Astrocyte of the spinal cord (primary cell): ENCODE results near the gene CFI.

ENCODE experiments used
- DNase-seq: peaks from one replicate; pipeline ENCODE4 v3.0.0; 2011; ENCODE audit warnings: low read depth, low spot score
- H3K4me3 ChIP-seq: 2 replicates; pipeline ENCODE4 v1.5.1; 2011; ENCODE audit warnings: low read depth, mild to moderate bottlenecking, low read length, moderate library complexity
- in situ Hi-C: cut with HindIII; loops from 2 replicates; pipeline ENCODE4 v1.10.0; 2017; ENCODE audit warnings: low sequenced_read_pairs
- TF ChIP-seq, protein P1 (sequence below): IDR thresholded peaks from 2 replicates; pipeline ENCODE4 v1.5.1; 2012; ENCODE audit warnings: low read depth, mild to moderate bottlenecking, low read length, inconsistent platforms

The CFI gene

DNA sequence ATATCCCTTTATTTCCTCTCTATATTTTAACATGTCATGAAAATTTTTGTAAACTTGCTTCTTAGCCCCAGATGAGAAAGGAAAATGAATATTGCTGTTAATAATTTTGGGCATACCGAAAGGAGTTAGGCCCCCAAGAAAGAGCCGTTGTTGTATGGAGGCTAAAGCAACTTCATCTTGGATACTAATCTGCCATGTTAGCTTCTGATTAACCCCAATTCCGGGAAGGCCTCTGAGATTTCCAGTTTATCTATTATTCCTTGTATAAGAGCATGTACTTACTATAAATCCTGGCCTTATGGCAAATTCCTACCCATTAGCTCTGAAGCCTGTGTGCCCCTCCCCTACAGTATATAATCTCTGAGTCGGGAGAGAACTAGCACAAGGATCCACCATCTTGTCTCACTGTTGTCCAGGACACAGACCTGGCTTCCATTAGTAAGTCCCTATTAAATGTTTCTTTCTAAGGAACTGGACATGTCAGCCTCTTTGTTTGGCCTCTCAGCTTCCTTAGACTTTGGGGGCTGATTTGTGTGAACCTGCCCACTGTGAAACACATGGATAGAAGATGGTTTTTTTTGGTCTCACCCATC lies 51.1 kb downstream of the CFI start:
- TF ChIP-seq, protein P1, sequence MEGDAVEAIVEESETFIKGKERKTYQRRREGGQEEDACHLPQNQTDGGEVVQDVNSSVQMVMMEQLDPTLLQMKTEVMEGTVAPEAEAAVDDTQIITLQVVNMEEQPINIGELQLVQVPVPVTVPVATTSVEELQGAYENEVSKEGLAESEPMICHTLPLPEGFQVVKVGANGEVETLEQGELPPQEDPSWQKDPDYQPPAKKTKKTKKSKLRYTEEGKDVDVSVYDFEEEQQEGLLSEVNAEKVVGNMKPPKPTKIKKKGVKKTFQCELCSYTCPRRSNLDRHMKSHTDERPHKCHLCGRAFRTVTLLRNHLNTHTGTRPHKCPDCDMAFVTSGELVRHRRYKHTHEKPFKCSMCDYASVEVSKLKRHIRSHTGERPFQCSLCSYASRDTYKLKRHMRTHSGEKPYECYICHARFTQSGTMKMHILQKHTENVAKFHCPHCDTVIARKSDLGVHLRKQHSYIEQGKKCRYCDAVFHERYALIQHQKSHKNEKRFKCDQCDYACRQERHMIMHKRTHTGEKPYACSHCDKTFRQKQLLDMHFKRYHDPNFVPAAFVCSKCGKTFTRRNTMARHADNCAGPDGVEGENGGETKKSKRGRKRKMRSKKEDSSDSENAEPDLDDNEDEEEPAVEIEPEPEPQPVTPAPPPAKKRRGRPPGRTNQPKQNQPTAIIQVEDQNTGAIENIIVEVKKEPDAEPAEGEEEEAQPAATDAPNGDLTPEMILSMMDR: no peak
- no peak overlapping the region for H3K4me3 ChIP-seq
- DNase-seq: no peak
- in situ Hi-C loops: no loop called here

DNA sequence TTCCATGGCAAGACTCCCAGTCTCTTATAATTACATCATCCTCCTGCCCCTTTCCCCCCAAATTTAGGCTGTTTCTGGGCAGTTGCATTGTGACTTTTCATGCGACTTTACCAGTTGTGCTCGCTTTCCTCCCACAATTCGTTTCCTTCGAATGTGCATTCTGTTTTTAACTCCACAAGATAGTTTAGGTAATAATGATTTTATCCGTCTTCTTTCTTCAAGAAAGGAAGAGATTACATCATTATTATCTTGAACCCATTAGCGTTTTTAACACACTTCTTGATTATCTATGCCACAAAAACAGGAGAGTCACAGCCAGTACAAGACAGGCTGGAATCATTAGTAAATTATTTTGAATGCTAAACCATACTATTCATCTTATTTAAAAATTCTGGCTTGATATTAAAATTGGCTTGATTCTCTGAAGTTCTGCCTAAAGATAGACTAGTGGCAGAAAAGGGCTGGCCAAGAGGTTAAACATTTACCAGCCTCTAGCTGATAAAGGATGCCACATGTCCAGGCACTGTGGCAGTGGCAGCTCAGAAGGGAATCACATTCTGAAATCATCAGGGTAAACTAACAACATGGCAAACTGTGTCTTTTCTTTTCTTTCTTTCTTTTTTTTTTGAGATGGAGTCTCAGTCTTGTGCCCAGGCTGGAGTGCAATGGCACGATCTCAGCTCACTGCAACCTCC lies 52.3 kb downstream of the CFI start:
- DNase-seq: no peak
- in situ Hi-C loops: no loop called here
- H3K4me3 ChIP-seq: no peak overlapping the region
- TF ChIP-seq, protein P1: no peak

DNA sequence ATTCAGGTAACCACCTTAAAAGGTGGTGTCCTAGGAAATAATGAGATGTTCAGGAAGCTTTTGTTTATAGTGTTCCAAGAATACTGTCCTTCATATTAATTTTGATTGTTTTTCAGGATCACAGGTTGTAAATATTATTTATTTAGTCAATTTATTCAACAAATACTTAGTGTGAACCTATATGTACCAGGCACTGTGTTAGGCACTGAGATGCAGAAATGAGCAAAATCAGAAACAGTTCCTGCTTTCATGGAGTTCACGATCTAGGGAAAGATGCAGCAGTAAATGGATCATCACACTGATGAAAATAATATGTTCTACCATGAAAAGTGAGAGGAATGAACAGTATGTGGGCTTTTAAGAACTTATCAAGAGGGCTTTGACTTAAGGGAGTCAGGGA lies 53.7 kb downstream of the CFI start:
- TF ChIP-seq, protein P1: no peak
- H3K4me3 ChIP-seq: no peak overlapping the region
- in situ Hi-C loops: no loop called here
- no peak for DNase-seq

DNA sequence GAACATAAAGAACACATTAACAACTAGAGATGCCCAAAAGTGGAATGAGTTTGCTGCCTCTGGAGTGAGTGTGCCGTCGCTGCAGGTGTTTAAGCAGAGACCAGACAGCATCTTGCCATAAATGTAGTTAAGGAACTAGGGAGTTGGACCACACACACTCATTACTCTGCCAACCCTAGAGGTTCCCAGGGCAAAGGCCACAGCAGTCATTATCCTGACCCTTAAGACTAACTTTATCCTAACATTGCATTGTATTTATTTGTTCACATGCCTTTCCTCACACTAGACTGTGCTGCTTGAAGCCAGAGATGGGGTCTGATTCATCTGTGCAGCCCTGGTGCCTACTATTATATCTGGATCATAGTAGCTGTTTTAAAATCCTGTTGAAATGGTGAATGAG lies 55.1 kb downstream of the CFI start:
- TF ChIP-seq, protein P1: no peak
- no peak overlapping the region for H3K4me3 ChIP-seq
- DNase-seq: no peak
- in situ Hi-C loops: no loop called here

- no peak for DNase-seq
- TF ChIP-seq, protein P1: no peak
- H3K4me3 ChIP-seq: no peak overlapping the region
- in situ Hi-C loops: no loop called here
These were observed 56.0 kb downstream of the CFI start for GRCh38 chr4:109745830-109746229.

DNA sequence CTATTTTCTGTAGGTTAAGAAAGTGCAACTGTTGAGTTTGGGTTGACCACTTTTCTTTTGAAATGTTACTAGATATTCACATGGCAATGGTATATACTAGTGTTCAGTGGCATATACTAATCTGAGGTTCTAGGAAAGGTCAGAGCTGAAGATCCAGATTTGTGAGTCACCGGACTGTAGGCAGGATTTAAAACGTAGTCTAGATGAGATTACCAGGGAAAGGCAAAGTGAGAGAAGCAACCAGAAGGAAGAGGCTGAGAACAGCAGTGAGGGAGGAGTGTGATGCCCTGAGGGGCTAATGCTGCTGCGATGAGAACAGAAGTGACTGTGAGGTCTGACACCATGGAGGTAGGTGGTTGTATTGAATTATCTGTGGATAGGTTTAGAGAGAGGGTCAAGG lies 62.3 kb downstream of the CFI start:
- no peak for DNase-seq
- in situ Hi-C loops: no loop called here

More for the DNA sequence above, 62.3 kb downstream of the CFI start:
- no peak overlapping the region for H3K4me3 ChIP-seq
- TF ChIP-seq, protein P1: no peak
